AG09309 (cell line): ENCODE measurements around the gene FAM227A.
"Not testable (repeated sequence)": the region's sequence is repeated elsewhere in the genome, so short reads cannot be mapped to it uniquely, and the experiment has no call there.

ENCODE experiments used
- DNase-seq: peaks from one replicate; pipeline ENCODE4 v3.0.0-alpha.2; 2010; ENCODE audit warnings: low read depth
- H3K4me3 ChIP-seq: 2 replicates; pipeline ENCODE4 v1.5.1; 2011; ENCODE audit warnings: mild to moderate bottlenecking, low read depth, low read length, moderate library complexity; ENCODE audit not compliant: control insufficient read depth
- TF ChIP-seq, protein P1 (sequence below): IDR thresholded peaks from 2 replicates; pipeline ENCODE4 v1.5.1; 2011; ENCODE audit warnings: mild to moderate bottlenecking, low read depth, low read length, inconsistent platforms; ENCODE audit not compliant: insufficient read depth, control insufficient read depth; ENCODE audit errors: missing control alignments

Gene FAM227A

DNA sequence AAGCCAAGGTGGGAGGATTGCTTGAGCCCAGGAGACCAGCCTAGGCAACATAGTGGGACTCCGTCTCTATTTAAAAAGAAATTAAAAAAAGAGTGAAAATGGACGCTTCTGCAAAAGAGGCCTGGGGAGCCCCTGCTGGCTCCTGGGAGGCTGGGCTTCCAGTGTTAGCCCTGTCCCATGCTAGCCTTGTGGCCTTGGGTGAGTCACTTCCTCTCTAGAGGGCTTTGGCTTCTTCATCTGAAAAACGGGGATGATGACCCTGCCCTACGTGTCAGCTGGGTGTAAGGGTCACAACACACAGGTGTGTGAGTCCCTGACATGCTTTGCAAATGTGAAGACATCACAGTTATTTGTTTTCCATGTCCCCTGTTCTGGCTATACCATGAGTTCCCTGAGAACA lies 32.8 kb downstream of the FAM227A start:
- H3K4me3 ChIP-seq, result no peak overlapping the region
- TF ChIP-seq, protein P1, sequence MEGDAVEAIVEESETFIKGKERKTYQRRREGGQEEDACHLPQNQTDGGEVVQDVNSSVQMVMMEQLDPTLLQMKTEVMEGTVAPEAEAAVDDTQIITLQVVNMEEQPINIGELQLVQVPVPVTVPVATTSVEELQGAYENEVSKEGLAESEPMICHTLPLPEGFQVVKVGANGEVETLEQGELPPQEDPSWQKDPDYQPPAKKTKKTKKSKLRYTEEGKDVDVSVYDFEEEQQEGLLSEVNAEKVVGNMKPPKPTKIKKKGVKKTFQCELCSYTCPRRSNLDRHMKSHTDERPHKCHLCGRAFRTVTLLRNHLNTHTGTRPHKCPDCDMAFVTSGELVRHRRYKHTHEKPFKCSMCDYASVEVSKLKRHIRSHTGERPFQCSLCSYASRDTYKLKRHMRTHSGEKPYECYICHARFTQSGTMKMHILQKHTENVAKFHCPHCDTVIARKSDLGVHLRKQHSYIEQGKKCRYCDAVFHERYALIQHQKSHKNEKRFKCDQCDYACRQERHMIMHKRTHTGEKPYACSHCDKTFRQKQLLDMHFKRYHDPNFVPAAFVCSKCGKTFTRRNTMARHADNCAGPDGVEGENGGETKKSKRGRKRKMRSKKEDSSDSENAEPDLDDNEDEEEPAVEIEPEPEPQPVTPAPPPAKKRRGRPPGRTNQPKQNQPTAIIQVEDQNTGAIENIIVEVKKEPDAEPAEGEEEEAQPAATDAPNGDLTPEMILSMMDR, result no peak
- DNase-seq, result no peak

DNA sequence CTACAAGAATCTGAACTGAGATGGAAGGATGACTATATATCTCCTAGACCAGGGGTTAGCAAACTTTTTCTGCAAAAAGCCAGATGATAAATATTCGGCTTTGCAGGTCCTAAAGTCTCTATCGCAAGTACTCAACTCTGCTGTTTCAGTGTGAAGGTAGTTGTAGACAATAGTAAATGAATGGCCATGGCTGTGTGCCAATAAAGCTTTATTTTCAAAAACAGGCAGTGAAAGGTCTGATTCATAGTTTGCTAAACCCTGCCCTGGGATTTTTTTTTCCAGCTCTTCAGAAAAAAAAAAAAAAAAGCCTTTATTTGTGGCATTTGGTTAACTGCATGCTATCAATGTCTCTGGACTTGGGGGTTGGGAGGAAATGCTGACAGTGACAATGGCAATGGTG lies 37.5 kb downstream of the FAM227A start:
- H3K4me3 ChIP-seq, result no peak overlapping the region
- TF ChIP-seq, protein P1, result no peak
- no peak for DNase-seq

DNA sequence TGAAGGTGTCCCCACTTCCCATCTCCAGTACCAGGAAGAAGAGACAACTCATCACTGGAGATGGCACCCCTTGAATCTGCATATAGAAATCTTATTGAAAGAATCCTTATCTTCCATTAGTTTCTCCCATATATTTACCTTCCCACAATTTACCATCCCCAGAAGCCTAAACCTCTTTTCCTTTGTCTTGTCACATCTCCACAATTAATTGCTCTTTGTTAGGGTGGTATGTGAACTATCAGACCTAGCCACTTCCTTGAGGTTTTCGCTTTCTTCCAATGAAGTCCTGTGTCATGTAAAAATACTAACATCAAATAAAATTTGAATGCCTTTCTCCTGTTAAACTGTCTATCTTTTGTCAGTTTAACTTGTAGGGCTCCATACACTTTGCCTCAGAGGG lies 37.9 kb downstream of the FAM227A start:
- TF ChIP-seq, protein P1, result no peak
- H3K4me3 ChIP-seq, result no peak overlapping the region
- no peak for DNase-seq

DNA sequence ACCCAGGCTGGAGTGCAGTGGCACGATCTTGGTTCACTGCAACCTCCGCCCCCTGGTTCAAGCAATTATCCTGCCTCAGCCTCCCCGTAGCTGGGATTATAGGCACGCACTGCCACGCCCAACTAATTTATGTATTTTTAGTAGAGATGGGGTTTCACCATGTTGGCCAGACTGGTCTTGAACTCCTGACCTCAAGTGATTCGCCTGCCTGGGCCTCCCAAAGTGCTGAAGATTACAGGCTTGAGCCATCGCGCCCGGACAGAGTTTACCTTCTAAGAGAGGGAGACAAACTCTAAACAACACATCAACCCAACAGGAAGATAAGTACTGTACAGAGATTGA lies 41.2 kb downstream of the FAM227A start:
- DNase-seq, H3K4me3 ChIP-seq: not testable (repeated sequence)

DNA sequence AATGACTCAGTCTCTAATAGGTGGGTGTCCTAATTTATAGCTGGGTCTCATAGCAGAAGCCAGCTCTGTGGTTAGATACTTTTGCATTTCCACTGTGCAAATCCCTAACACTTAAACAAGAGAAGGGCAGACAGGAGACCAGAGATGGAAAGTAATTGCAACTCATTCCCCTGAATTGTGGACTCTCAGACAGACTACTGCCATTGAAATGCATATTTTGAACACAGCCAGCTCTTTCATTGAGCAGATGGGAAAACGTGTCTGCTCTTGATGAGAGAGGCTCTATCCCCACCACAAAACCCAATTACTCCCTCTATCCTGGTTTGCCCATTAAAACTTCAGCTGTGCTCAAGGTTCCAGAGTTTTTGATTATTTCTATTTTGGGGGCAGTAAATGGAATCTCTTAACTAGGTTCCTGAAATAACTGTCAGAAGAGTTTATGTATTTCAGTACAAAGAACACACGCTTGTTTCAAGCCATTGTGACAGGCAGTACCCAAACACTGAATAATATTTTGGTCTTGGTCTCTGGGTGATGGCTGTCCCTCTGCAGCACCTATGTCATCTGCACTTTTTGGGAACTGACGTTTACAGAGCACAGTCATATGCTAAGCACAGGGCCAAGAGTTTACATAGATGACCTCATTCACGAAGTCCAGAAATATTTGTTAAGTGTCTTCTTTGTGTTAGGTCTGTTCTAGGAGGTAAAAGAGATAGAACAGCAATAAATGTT lies 41.7 kb downstream of the FAM227A start:
- no peak for DNase-seq
- H3K4me3 ChIP-seq, result no peak overlapping the region
- TF ChIP-seq, protein P1, result no peak

DNA sequence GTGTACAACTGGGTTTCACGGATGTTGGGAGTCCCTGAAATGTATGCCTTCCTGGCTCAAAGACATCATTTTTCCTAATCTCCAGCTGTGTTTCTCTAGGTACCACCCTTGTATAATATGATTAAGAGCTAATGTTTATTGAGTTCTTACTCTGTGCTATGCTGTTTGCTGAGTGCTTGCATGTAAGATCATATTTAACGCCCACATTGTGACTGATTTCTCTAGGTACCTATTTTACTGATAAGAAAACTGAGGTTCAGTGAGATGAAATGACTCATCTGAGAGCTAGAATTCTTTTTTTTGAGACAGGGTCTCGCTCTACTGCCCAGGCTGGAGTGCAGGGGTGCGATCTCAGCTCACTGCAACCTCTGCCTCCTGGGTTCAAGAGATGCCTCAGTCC lies 42.6 kb downstream of the FAM227A start:
- TF ChIP-seq, protein P1, result no peak
- DNase-seq, result no peak

DNA sequence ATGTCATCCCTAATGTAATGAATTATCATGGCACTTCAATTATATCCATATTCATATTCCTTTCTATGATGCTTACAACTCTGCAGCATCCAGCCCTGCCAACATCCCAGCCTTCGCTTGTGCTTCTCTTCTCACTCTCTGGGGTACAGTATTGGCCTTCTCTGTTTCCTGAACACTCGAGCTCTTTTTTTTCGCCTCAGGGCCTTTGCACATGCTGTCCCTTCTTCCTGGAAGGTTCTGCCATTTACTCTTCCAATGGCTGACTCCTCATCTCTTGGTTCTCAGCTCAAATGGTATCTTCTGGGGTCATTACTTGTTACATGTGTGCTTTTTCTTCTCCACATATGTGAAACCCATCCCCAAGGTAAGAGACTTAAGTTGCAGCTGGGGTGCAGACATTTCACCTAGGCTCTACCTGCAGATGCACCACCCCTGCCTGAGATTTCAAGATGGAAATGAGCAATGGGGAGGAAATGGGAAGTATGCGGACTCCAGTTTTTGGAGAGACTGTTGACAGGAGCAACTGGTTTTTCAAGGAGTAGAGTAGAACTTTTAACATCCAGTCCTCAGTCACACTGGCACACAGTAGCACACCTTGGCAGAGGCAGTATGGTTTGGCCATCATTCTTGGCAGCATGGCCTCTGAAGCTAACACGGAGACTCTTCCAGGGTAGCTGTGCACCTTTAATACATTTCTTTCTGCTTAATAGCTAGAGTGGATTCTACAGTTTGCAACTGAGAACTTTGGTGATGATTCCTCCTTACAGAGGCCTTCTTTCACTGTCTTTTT lies 43.8 kb downstream of the FAM227A start:
- TF ChIP-seq, protein P1, result no peak
- no peak for DNase-seq
- H3K4me3 ChIP-seq, result no peak overlapping the region

More for the DNA sequence above, 42.6 kb downstream of the FAM227A start:
- H3K4me3 ChIP-seq, result no peak overlapping the region
